Neural progenitor cell (in vitro differentiated cells): ENCODE results near the gene CTNNA1.

Source experiments
- EZH2 ChIP-seq: fragments of 200-600 bp; sonication (generic); IDR thresholded peaks from 2 replicates; pipeline ENCODE4 v1.6.1; 2017; ENCODE audit warnings: antibody characterized with exemption, mild to moderate bottlenecking, moderate library complexity
- TF ChIP-seq, protein P1 (sequence below): fragments of 200-600 bp; sonication (generic); IDR thresholded peaks from 2 replicates; pipeline ENCODE4 v1.5.1; 2017; ENCODE audit warnings: antibody characterized with exemption, mild to moderate bottlenecking

DNA sequence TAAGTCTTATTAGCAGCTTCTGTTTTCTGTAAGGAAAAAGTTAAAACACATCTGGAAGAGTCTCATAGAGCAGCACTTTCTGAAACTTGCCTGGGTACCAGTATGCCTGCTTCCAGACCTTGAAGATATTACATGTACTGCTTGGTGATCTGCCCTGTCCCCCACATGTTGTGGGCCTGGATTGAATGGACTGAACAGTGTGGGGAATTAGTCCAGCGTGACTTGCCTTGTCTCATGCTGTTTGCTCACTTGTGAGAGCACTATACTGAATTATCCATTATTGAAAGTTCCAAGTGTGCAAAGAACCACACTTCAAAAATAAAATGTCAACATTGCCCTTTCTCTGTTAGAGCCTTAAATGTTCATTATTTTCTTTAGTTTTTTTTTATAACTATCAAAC lies 8.9 kb downstream of the CTNNA1 start:
- TF ChIP-seq, protein P1, sequence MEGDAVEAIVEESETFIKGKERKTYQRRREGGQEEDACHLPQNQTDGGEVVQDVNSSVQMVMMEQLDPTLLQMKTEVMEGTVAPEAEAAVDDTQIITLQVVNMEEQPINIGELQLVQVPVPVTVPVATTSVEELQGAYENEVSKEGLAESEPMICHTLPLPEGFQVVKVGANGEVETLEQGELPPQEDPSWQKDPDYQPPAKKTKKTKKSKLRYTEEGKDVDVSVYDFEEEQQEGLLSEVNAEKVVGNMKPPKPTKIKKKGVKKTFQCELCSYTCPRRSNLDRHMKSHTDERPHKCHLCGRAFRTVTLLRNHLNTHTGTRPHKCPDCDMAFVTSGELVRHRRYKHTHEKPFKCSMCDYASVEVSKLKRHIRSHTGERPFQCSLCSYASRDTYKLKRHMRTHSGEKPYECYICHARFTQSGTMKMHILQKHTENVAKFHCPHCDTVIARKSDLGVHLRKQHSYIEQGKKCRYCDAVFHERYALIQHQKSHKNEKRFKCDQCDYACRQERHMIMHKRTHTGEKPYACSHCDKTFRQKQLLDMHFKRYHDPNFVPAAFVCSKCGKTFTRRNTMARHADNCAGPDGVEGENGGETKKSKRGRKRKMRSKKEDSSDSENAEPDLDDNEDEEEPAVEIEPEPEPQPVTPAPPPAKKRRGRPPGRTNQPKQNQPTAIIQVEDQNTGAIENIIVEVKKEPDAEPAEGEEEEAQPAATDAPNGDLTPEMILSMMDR = no peak
- no peak for TF ChIP-seq EZH2
